RPMI7951 (cell line): ENCODE results near the gene GFER. TPM values are rescaled to one million over a fixed set of nuclear protein-coding genes. Genes with fewer than 3 reads are reported as not detected.

Experiments used
- DNase-seq: peaks from one replicate; pipeline ENCODE4 v3.0.0-alpha.2; 2012; ENCODE audit warnings: low read depth
- total RNA-seq: library from RNA; depleted of rRNA; stranded (reverse); fragments of >200 nt; shearing (Covaris generic); gene quantifications from 2 replicates; pipeline ENCODE4 v1.2.3, GENCODE V29; 2014

Gene GFER
- total RNA-seq, 1 experiment from 2014 or later = 6.7 TPM

DNA sequence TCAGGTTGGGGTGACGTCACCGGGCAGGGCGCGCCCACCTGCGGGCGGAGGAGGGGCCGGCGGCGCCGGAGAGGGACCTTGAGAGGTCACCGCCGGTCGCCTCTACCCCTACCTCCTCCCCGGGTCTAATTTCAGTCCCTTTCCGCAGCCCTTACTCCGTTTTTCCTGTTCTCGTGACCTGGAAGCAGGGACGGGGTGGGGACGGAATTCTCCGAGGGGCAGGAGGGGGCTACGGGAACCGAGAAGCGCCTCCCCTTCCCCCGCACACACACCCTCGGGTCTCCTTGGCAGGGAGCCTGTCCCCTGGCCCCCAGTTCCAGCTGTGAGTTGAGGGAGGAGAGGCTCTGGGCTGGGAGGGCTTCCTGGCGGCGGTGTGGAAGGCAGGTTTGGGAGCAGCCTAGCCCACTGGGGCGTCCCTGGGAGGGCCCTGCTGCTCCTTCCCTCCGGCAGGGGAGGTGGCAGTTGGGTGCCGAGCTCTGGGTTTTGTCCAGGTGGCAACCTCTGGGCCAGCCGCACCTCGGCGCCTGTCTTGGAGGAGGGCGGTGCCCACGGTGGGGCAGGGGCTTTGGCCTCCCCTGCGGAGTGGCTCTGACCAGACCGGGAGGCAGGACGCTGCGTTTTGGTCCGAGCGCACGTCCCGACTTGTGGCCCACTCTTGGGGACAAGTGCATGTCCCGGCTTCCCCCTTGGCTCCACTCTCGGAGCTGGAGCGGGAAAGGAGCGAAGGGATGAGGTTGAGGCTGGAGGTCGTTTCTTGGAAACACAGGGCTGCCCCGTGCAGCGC, 6.5 kb downstream of the GFER start:
- DNase-seq = no peak

DNA sequence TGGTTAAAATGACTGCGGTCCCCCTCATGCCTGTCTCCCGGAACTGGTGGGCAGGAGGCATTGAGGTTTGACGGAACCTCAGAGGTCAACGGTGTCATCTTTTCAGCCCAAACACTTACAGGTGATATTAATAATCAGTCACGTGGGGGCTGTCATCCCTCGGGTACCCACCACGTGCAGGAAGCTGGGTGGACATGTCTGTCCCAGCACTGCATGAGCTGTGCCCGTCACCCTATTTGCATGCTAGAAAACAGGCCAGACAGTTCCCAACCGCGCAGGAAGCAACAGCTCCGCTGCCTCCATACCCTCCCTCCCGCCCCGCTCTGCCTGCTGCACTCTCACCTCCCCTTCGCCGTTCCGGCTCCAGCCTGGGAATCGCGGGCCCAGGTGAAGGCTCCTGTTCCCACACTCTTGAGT, 7.2 kb downstream of the GFER start:
- DNase-seq = no peak

DNA sequence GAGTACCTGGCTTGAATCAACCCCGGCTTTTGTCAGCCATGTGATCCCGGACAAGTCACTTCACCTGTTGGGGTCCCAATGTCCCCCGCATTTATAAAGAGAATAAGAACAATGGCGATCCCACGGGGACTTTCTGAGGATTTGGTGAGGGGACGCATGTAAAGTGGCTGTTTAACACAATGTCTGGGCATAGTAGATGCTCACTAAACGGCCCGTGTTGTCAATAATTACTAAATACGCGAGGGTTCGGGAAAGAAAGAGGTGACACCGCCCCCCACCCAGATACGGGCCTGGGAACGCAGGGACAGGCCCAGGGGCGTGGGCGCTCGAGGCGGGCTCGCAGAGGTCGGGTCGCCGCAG, 7.6 kb downstream of the GFER start:
- no peak for DNase-seq

DNA sequence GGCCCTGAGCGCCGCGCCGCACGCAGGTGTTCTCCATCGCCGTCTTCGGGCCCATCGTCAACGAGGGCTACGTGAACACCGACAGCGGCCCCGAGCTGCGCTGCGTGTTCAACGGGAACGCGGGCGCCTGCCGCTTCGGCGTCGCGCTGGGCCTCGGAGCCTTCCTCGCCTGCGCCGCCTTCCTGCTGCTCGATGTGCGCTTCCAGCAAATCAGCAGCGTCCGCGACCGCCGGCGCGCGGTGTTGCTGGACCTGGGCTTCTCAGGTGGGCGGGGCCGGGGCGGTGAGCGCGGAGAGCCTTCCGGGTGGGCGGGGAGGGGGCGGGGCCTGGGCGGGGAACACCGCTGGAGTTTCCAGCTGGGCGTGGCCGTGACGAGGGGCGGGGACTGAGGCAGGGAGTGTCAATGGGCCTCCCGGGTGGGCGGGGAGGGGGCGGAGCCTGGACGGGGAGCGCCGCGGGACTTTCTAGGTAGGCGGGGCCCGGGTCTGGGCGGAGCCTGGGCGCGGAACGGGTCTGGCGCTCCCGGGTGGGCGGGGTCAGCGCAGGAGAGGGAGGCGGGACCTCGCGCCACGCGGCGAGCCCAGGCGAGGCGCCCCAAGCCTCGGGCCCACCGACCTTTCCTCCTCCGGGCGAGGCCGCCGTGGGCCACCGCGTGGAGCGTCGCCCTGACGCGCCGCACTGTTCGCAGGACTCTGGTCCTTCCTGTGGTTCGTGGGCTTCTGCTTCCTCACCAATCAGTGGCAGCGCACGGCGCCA, 8.1 kb downstream of the GFER start:
- DNase-seq = peak; percentile 74

DNA sequence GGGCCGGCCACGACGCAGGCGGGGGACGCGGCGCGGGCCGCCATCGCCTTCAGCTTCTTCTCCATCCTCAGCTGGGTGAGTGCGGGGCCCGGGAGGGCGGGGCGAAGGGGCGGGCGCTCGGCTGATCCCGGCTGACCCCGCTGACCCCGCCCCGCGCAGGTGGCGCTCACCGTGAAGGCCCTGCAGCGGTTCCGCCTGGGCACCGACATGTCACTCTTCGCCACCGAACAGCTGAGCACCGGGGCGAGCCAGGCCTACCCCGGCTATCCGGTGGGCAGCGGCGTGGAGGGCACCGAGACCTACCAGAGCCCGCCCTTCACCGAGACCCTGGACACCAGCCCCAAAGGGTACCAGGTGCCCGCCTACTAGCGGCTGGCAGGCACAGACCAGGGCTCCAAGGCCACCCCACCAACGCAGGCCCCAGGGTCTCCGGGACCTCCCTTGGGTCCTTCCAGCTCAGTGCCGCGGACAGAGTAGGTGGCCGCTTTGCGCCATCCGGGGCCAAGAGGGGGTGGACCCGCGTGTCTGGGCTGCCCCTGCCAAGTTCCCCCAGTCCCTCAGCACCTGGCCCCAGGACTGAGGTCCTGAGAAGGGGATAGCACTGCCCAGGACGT, 8.8 kb downstream of the GFER start:
- no peak for DNase-seq

DNA sequence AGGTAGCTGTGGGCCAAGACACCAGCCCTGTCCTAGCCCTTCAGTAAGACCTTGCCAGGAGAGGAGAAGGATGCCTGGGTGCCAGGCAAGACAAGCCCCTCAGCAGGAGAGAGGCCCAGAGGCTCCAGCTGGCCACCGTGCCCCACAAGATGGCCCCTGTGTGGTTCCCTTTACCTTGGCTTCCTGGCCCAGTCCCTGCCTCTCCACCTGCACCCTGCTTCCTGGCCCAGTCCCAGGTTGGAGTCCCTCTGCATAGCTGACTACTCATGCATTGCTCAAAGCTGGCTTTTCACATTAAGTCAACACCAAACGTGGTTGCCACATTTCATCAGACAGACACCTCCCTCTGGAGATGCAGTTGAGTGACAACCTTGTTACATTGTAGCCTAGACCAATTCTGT, 9.7 kb downstream of the GFER start:
- no peak for DNase-seq

DNA sequence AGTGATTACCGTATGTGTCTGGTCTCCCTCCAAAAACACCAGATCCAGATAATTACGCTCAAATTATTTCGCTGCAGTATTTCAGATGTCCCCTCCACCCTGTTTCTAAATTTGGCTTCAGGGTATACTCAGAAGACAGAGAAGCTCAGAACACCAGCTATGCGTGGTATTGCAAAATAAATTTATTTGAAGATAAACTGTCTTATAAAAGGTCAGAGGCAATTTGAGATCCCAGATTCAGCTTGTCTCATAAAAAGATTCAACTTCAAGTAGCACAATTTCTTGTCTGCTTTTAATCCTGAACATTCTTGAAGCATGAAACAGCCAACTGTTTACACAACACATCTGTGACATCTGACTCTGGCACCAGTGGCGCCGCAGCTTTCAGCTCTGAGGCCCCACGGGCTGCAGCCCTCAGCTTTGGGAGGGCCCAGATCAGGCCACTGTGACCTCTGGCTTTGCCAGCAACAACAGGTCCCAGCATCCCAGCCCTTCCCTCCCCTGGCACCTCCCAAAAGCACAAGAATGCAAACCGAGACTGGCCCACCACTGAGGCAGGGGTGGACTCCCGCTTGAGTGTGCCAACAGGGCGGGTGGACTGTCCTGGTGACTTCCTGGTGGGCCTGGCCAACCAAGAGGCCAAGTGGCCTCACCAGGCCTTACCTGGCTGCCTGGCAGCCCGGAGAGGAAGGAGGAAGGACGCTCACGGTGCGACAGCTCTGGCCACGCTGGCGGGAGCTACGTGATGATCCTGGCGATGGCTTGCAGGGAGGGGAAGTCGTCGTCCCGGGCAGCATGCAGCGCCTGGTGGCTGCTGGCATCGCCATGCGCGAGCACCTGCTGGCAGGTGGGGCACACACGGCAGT, 13.7 kb downstream of the GFER start:
- DNase-seq = peak; percentile 32

DNA sequence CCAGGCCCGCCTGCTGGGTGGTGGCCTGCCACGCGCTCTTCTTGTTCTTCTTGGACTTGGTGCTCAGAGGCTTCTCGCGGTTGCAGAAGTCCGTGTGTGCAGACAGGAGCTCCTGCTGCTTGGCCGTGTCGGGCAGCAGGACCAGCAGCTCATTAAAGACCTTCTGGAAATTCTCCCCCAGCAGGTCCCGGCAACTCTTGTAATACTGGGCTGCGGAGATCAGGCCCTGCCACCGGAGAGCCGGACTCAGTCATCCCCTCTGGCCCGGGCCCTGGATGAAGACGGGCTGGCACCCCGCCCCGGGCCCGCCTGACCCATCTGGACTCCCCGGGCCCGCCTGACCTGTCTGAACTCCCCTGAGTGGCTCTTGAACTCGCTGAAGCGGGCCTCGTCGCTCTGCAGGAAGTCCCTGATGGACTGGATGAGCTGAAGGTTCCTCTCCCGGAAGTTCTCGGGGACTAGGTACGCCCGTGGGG, 14.4 kb downstream of the GFER start:
- DNase-seq = no peak

DNA sequence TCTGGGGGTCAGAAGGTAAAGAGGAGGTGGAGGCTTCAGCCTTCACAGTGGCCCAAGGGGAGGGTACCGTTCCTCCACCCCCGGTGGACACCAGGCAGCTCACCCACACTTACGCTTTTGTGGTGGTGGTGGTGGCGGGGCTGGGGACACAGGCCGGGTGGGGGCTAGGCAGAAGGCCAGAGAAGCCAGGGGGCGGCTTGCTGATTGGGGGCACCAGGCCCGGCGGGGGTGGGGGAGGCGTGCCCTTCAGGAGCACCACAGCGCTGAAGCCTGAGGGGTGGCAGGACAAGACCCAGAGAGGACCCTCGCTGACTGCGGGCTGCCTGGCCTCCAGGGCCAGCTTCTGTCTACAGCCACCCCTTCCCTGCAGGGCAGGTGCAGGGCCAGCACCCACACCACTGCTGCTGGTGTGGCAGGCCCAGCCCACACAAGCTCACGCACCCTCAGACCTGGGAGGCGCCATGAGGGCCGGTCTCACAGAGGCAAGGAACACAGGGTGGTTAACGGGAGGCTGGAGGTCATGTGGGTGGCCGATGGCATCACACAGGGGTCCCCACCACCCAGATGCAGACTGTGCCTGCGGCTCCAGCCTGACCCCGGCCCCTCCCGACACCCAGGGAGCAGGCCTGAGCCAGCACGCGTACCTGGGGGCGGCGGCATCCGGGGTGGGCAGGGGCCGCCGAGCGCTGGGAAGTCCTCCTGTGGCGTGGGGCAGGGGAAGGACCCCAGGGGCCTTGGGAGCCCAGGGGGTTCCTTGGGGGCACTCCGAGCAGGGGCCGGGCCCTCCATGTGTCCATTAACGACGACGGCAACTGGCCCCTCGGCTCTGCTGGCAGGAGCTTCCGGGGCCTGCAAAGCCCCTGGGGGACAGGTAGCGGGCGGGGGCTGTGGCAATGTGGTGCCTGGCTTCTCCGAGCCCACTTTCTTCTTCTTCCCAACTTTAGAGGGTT, 15.1 kb downstream of the GFER start:
- no peak for DNase-seq

DNA sequence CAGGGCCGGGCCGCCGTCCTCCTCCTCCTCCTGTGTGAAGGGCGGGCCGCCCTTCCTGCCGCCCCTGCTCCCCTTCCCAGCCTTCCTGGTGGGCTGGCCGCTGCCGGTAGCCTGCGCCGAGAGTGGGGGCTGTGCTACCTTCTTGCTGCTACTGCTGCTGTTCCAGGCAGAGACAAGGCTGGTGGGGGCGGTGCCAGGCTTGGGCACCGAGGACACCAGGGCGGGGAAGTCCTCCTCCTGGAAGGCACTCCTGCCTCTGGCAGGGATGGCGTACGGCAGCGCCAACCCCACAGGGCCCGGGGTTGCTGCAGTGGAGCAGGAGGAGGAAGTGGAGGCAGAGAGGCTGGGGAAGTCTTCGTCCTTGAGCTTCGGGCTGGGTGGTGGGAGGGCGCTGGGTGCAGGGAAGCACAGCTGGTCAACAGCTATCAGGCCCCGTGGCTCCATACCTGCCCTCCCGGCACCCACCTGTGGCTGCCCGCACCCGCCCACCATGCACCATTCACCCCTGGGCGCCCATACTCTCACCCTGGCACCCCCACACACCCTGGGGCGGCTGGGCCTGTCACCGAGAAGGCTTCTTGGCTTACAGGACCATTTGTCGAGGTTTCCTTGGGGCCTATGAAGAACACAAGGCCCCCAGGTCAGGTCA, 16.0 kb downstream of the GFER start:
- no peak for DNase-seq

DNA sequence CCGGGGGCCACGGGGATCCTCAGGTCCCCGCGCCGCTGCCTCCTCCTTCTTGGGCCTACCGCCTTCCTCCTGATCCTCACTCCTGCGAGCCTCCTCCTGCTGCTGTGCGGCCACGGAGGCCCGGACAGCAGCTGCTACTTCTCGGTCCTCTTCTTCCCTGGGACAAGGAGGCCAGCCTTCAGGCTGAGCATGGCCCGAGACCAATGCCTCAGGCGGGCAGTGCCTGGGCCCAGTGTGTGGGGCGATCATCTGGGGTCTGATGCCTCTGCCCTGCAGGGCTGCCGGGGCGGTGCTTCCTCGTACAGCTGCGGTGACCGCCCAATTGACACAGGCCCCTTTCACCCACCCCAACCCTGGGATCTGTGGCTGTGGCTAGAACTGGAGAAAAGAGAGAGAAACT, 17.0 kb downstream of the GFER start:
- DNase-seq = no peak

DNA sequence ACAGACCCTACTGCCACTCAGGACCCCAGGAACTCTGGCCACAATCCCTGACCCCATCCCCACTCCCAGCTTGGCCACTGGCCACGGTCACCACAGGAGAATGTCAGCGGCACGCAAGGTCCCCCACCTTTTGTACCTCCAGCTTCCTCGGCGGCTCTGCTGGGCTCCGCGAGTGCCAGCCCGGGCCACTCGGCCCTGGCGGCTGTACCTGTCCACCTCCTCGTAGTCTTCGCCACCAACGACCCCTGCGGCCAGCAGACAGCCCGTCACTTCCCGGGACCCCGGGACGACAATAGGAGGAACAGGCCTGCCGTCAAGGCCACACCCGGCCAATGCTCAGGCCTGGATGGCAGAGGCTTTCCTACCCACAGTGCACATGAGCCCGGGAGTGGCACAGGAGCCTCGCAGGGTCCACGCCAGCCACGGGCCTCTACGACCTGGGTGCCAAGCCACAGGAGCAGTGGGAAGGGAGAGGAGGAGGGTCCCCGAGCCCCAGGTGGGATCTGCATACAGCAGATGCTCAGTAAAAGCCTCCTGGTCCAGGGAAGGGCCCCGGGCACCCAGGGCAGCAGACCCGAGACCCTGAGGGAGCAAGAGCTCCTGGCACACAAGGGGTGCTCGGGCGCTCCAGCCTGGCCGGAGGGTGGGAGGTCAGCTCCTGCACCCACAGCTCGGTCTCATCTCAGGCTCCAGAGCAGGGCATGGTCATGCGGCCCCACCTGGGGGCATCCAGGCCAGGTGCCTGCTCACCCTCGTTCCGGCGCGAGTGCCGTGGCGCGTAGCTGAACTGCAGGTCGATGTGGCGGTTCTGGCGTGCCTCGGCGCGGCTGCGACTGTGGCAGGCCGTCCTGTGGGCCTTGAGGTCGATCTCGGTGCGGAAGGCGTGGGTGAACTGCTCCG, 17.7 kb downstream of the GFER start:
- no peak for DNase-seq

DNA sequence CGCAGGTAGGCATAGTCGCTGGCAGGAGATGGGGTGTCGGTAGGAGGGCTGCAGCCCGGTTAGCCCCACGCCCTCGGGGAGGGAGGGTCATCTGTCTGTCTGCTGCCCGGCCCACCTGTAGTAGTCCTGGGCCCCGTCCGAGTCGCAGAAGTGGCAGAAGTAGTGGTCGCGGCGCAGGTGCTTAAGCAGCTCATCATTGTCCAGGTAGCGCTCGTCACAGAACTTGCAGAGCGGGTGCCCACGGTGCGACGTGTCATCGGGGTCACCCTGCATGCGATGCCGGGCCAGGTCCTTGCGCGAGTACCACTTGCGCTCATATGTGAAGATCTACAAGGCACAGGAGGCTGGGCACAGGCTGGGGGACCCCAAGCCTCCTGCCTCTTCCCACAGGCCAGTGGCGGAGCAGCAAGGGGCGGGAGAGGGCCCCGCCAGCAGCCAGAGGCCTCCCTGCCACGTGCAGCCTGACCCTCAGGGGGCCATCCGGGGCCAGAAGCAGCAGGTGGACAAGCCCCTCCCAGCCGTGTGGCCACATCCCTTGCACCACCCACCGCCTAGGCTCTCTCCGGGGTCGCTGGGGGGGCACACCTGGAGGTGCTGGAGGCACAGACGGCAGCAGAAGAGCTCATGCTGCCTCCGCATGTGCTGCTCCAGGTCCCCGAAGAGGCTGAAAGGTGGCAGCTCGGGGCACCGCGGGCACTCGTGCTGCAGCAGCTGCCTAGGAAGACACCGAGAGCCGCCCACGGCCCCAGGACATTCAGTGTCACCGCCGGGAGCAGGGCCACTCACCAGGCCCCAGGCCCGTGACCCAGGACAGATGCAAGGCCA, 18.6 kb downstream of the GFER start:
- DNase-seq = no peak

DNA sequence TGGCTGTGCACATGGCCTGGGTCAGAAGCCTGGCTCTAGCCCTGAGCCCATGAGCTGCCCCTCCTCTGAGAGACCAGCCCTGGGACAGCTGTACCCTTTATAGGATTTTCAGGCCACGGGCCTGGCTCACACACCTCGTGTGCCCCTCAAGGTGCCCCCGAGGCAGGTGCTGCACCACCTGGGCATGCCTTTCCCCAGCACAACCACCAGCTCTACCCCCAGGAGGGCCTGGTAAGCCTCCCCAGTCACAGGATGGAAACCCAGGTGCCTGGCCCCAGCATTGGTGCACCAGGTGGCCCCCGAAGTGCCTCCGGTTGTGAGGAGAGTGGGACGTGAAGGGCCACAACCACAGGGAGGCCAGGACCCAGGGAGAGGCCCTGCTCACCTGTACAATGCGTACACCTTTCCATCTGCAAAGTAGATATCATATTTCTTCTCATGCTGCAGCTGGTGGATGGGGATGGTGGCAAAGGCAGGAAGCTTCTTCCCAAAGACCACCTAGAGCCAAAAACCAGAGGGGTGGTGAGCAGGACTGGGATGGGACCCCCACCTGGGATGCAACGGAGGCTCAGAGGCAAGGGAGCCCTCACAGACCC, 19.3 kb downstream of the GFER start:
- no peak for DNase-seq

DNA sequence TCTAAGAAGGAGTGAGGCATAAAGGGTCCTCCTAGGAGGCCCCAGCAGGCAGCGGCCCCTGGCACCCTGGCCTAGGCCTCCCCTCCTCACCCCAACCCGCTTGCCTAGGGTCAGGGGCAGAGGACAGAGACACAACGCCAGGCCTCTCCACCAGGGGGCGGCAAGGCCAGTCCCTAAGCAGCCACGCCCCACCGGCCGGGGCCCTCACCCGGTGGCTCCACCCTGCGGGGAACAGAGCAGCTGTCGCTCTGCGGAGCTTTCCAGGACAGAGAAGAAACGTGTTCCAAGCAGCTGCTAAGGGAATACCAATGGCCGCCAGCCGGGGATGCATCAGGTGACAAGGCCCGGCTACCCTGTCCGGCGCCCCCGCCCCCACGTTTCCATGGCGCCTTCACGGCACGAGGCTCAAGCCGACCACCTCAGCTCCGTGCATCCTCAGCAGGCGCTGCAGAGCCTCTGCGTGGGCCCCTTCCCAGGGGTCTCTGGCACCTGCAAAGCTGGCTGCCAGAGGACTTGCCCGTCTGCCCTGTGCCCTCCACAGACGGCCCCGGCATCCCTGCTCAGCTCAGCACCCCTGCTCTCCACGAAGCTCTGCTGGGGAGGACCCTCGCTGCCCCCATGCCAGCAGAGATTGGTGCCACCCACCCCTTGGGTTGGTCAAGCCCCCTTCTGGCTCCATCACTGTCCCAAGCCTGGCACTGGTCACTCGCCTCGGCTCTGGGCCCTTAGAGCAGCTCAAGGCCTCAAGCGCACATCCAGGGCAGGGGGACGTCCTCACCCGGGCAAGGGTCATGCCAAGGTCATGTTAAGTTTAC, 20.0 kb downstream of the GFER start:
- peak; percentile 67 for DNase-seq

DNA sequence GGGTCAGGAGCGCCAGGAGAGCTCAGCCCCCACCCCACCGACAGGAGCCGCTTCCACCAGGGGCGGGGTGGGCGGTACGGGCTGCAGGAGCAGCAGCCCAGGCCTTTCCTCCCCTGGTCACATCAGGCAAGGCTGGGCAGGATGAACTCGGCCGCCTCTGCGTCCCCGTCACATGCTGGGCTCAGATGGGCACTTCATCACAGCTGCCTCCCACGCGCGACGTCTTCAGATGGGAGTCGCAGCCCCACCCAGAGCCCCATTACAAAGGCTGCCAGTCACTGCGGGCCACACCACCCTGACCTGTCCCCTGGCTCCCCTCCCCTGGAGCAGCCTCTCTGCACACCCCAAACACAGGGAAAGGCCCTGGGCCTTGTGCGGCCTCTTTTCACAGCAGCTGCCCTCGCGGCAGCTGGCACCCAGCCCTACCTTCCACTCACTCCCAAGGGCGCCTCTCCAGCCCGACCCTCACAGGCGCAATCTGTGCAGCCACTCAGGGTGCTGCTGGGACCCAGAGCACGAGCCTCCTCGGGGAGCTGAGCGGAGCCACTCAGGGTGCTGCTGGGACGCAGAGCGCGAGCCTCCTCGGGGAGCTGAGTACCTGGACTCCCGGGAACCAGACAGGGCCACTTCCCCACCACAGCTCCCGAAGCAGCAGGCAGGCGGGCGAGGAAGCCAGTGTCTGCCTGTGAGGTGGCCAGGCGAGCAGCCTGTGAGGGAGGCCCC, 21.0 kb downstream of the GFER start:
- DNase-seq = no peak
